AG10803 (cell line): ENCODE data around the gene ISYNA1.

Source experiments
- DNase-seq: peaks from one replicate; pipeline ENCODE4 v3.0.0; 2010; ENCODE audit warnings: low read depth
- H3K4me3 ChIP-seq: 2 replicates; pipeline ENCODE4 v1.5.1; 2011; ENCODE audit warnings: mild to moderate bottlenecking, low read length, control low read depth
- CTCF ChIP-seq: conservative IDR thresholded peaks from 2 replicates; pipeline ENCODE4 v1.5.1; 2011; ENCODE audit warnings: mild to moderate bottlenecking, low read length, control low read depth, inconsistent platforms

The ISYNA1 gene

DNA sequence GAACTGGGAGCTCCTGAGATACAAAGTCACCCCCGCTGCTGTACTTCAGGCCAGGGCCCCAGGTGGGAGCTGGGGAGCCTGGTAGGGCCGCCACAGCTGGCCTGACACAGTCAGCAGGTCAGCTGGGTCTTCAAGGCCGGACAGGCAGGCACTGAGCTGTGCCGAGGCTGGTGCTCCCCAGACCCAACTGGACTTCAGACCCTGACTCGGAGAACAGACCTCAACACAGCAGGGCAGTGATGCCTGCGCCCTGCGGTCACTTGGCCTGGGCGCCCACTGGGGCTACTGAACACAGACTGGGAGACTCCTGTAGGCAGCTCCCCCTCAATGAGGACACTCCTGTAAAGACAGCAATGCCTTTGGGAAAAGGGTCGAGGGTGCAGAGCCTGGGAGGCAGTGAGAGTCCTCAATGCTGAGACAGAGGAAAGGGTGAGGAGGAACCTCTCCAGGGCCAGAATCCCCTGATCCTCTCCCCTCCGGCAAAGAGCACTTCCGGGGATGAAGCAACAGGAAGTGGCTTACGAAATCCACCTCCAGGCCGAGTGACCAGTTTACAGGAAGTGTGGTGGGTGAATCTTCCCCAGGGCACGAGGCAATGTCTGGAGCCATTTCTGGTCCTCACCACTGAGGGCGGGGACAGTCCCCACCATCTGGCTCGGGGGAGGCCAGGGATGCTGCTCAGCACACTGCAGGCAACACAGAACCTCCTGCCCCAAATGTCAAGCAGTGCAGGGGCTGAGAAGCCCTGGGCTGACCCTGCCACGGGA, 40.8 kb upstream of the ISYNA1 start:
- H3K4me3 ChIP-seq = no peak overlapping the region
- peak; percentile 95 for DNase-seq

GRCh38 chr19:18477974-18478373, 40.0 kb upstream of the ISYNA1 start:
- TF ChIP-seq CTCF = no peak
- no peak overlapping the region for H3K4me3 ChIP-seq
- no peak for DNase-seq

More for the DNA sequence above, 40.8 kb upstream of the ISYNA1 start:
- no peak for TF ChIP-seq CTCF

- no peak for DNase-seq
- peak; percentile 20 for TF ChIP-seq CTCF
- H3K4me3 ChIP-seq = no peak overlapping the region
These were observed 39.3 kb upstream of the ISYNA1 start for GRCh38 chr19:18477042-18477779.

- no peak for TF ChIP-seq CTCF
- no peak for DNase-seq
- no peak overlapping the region for H3K4me3 ChIP-seq
These were observed 38.6 kb upstream of the ISYNA1 start for GRCh38 chr19:18476507-18477041.

- H3K4me3 ChIP-seq = no peak overlapping the region
- no peak for DNase-seq
- no peak for TF ChIP-seq CTCF
These were observed 37.9 kb upstream of the ISYNA1 start for GRCh38 chr19:18475762-18476331.

- TF ChIP-seq CTCF = no peak
- DNase-seq = no peak
- H3K4me3 ChIP-seq = no peak overlapping the region
These were observed 37.1 kb upstream of the ISYNA1 start for GRCh38 chr19:18475004-18475453.
